ENCODE measurements around the gene ZNF839.

Gene ZNF839

GRCh38 chr14:102360388-102360787 is 40.8 kb downstream of the ZNF839 start:
- no peaks in the 10 kb centered on the region for H3K27me3 ChIP-seq (ENCODE audit: insufficient read depth, low read length, poor library complexity, severe bottlenecking)
- H3F3A ChIP-seq (ENCODE audit: low read depth), result no peaks in the 10 kb centered on the region
- H4K20me1 ChIP-seq (ENCODE audit: insufficient read depth, low read length, poor library complexity, severe bottlenecking), result no peaks in the 10 kb centered on the region
- TF ChIP-seq CTCF (conservative IDR thresholded peaks at IDR 0.05; ENCODE audit: low read length) (no peak), EZH2phosphoT487 (IDR thresholded peaks at IDR 0.05; ENCODE audit: borderline replicate concordance) (no peak)
- peak overlapping the region; percentile 75 for H3K9ac ChIP-seq (ENCODE audit: low read depth, low read length, poor library complexity, severe bottlenecking)
- H3K9me2 ChIP-seq (replicated peaks; ENCODE audit: low read depth, low read length), result no peaks in the 10 kb centered on the region
- H3K4me3 ChIP-seq (ENCODE audit: low read length, poor library complexity, severe bottlenecking), result no peak overlapping the region
- no peaks in the 10 kb centered on the region for H3K9me3 ChIP-seq (ENCODE audit: insufficient read depth, low read depth, low read length)
- H3K4me1 ChIP-seq (ENCODE audit: insufficient read depth, low read length, poor library complexity, severe bottlenecking), result peaks cover 30% of the 10 kb centered on the region
- H3K79me2 ChIP-seq (ENCODE audit: insufficient read depth, low read length), result peaks cover 24% of the 10 kb centered on the region
- no peak overlapping the region for H3K4me2 ChIP-seq (ENCODE audit: low read depth, low read length, poor library complexity, severe bottlenecking)
- H2AFZ ChIP-seq (ENCODE audit: low read length), result no peak overlapping the region
- H3K36me3 ChIP-seq (ENCODE audit: insufficient read depth, low read length), result no peaks in the 10 kb centered on the region; the same call in 1 of the 2 replicates

- H3K27me3 ChIP-seq (ENCODE audit: insufficient read depth, low read length, poor library complexity, severe bottlenecking), result no peaks in the 10 kb centered on the region
- H3F3A ChIP-seq (ENCODE audit: low read depth), result no peaks in the 10 kb centered on the region
- TF ChIP-seq EZH2phosphoT487 (IDR thresholded peaks at IDR 0.05; ENCODE audit: borderline replicate concordance) (no peak), CTCF (conservative IDR thresholded peaks at IDR 0.05; ENCODE audit: low read length) (no peak)
- H3K79me2 ChIP-seq (ENCODE audit: insufficient read depth, low read length), result peaks cover 24% of the 10 kb centered on the region
- no peaks in the 10 kb centered on the region for H3K9me3 ChIP-seq (ENCODE audit: insufficient read depth, low read depth, low read length)
- H3K9ac ChIP-seq (ENCODE audit: low read depth, low read length, poor library complexity, severe bottlenecking), result peak overlapping the region; percentile 75
- peak overlapping the region; percentile 77 for H3K4me3 ChIP-seq (ENCODE audit: low read length, poor library complexity, severe bottlenecking)
- H3K4me1 ChIP-seq (ENCODE audit: insufficient read depth, low read length, poor library complexity, severe bottlenecking), result peaks cover 30% of the 10 kb centered on the region
- H4K20me1 ChIP-seq (ENCODE audit: insufficient read depth, low read length, poor library complexity, severe bottlenecking), result no peaks in the 10 kb centered on the region
- no peaks in the 10 kb centered on the region for H3K36me3 ChIP-seq (ENCODE audit: insufficient read depth, low read length)
- H3K9me2 ChIP-seq (replicated peaks; ENCODE audit: low read depth, low read length), result no peaks in the 10 kb centered on the region
- peak overlapping the region; percentile 86 for H3K4me2 ChIP-seq (ENCODE audit: low read depth, low read length, poor library complexity, severe bottlenecking)
- no peak overlapping the region for H2AFZ ChIP-seq (ENCODE audit: low read length)
These were observed 42.5 kb downstream of the ZNF839 start for GRCh38 chr14:102362084-102362483.

DNA sequence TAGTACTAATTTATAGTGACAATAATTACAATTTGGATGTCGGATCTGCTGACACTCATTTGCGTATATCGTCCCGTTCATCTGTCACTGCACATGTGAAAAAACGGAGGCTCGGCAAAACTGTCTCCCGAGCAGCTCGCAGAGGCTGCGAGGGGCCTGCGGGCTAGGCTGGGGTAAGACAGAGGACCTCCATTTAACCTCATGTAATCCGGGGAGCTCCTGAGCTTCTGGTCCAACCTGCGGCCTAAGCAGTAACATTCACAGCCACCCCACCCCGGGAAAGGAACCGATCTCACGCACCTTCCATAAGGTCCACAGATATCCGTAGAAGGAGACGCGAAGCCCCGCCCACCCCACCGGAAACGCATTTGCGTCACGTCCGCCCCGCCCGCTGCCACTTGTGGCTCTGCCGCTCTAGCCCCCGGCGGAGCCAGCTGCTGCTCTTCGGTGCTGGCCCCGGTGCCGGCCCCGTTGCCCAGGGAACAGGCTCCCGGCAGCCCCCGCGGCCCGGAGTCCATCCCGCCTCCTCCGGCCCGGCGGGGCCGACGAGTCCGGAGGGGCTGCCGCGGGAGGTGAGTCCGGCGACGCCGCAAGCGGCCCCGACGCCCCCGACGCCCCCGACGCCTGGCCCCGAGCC is 43.1 kb downstream of the ZNF839 start, which contains the start of the genes CINP and TECPR2:
Gene CINP (minus strand): TSS at position 346 of the 637 bp plus-strand sequence. CDS start 39 bp downstream, at position 307.
Gene TECPR2 (plus strand): TSS at position 397 of the 637 bp plus-strand sequence. CDS start 13,781 bp downstream, outside the sequence.
- Histone ChIP-seq H3K4me2 (ENCODE audit: low read depth, low read length, poor library complexity, severe bottlenecking) (peak within 1 kb of the TSS; percentile 86), H4K20me1 (ENCODE audit: insufficient read depth, low read length, poor library complexity, severe bottlenecking) (no peaks in the 10 kb centered on the region), H3K4me1 (ENCODE audit: insufficient read depth, low read length, poor library complexity, severe bottlenecking) (peaks cover 34% of the 10 kb centered on the region), H2AFZ (ENCODE audit: low read length) (peak within 1 kb of the TSS; percentile 97), H3K36me3 (ENCODE audit: insufficient read depth, low read length) (no peaks in the 10 kb centered on the region), H3K79me2 (ENCODE audit: insufficient read depth, low read length) (peaks cover 24% of the 10 kb centered on the region), H3K4me3 (ENCODE audit: low read length, poor library complexity, severe bottlenecking) (peak within 1 kb of the TSS; percentile 77), H3K9me2 (replicated peaks; ENCODE audit: low read depth, low read length) (no peaks in the 10 kb centered on the region), H3K27me3 (ENCODE audit: insufficient read depth, low read length, poor library complexity, severe bottlenecking) (no peaks in the 10 kb centered on the region), H3K9me3 (ENCODE audit: insufficient read depth, low read depth, low read length) (no peaks in the 10 kb centered on the region), H3F3A (ENCODE audit: low read depth) (no peaks in the 10 kb centered on the region), H3K9ac (ENCODE audit: low read depth, low read length, poor library complexity, severe bottlenecking) (peak within 1 kb of the TSS; percentile 75)
- TF ChIP-seq EZH2phosphoT487 (IDR thresholded peaks at IDR 0.05; ENCODE audit: borderline replicate concordance), result no peak
- TF ChIP-seq CTCF (conservative IDR thresholded peaks at IDR 0.05; ENCODE audit: low read length), result no peak

All from Loucy (cell line).